Neural crest cell (in vitro differentiated cells): ENCODE results near the gene RCE1. TPM values are rescaled to one million over a fixed set of nuclear protein-coding genes. Genes with fewer than 3 reads are reported as not detected.

Experiments
- DNase-seq: peaks from one replicate; pipeline ENCODE4 v3.0.0; 2021; ENCODE audit warnings: low read depth, mixed read lengths, low spot score
- H3K27ac Mint-ChIP-seq: one replicate; pipeline ENCODE4 v1.8.0; 2021; ENCODE audit warnings: mild to moderate bottlenecking, mixed read lengths; ENCODE audit not compliant: unreplicated experiment
- H3K27me3 Mint-ChIP-seq: 2 replicates; pipeline ENCODE4 v1.8.0; 2021; ENCODE audit warnings: low read depth, mild to moderate bottlenecking, mixed read lengths
- H3K36me3 Mint-ChIP-seq: 2 replicates; pipeline ENCODE4 v1.8.0; 2021; ENCODE audit warnings: low read depth, mild to moderate bottlenecking, mixed read lengths
- H3K4me1 Mint-ChIP-seq: 2 replicates; pipeline ENCODE4 v1.8.0; 2021; ENCODE audit warnings: mixed read lengths
- H3K4me3 Mint-ChIP-seq: one replicate; pipeline ENCODE4 v1.8.0; 2021; ENCODE audit warnings: mild to moderate bottlenecking, mixed read lengths
- H3K9me3 Mint-ChIP-seq: 2 replicates; pipeline ENCODE4 v1.8.0; 2021; ENCODE audit warnings: mixed read lengths
- total RNA-seq: library from RNA; stranded (reverse); gene quantifications from 2 replicates; pipeline ENCODE4 v1.2.1, GENCODE V29; 2021
- TF ChIP-seq, protein P1 (sequence below): fragments of 200-600 bp; sonication (generic); conservative IDR thresholded peaks from 2 replicates; pipeline ENCODE4 v1.5.0; 2021; ENCODE audit warnings: antibody characterized with exemption, mild to moderate bottlenecking

The RCE1 gene
- total RNA-seq, 1 donor from 2014 or later: 35.8 TPM

DNA sequence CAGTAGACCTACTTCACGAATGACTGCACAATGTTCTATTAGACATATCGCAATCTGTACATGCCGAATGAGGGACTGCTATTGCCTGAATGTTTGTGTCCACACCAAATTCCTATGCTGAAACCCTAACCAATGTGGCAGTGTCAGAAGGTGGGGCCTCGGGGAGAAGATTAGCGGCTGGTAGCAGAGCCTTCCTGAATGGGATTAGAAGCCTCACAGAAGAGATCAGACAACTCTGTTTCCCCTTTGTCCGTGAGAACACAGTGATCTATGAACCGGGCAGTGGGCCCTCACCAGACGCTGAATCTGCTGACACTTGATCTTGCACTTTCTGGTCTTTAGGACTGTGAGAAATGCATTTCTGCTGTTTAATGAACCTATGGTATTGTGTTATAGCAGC is 46.7 kb downstream of the RCE1 start:
- Mint-ChIP-seq H3K36me3 (no peaks in the 10 kb centered on the region), H3K9me3 (no peaks in the 10 kb centered on the region), H3K4me1 (peaks cover 30% of the 10 kb centered on the region), H3K27ac (no peak overlapping the region), H3K4me3 (no peak overlapping the region), H3K27me3 (no peaks in the 10 kb centered on the region)
- TF ChIP-seq, protein P1, sequence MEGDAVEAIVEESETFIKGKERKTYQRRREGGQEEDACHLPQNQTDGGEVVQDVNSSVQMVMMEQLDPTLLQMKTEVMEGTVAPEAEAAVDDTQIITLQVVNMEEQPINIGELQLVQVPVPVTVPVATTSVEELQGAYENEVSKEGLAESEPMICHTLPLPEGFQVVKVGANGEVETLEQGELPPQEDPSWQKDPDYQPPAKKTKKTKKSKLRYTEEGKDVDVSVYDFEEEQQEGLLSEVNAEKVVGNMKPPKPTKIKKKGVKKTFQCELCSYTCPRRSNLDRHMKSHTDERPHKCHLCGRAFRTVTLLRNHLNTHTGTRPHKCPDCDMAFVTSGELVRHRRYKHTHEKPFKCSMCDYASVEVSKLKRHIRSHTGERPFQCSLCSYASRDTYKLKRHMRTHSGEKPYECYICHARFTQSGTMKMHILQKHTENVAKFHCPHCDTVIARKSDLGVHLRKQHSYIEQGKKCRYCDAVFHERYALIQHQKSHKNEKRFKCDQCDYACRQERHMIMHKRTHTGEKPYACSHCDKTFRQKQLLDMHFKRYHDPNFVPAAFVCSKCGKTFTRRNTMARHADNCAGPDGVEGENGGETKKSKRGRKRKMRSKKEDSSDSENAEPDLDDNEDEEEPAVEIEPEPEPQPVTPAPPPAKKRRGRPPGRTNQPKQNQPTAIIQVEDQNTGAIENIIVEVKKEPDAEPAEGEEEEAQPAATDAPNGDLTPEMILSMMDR: no peak
- DNase-seq: no peak

DNA sequence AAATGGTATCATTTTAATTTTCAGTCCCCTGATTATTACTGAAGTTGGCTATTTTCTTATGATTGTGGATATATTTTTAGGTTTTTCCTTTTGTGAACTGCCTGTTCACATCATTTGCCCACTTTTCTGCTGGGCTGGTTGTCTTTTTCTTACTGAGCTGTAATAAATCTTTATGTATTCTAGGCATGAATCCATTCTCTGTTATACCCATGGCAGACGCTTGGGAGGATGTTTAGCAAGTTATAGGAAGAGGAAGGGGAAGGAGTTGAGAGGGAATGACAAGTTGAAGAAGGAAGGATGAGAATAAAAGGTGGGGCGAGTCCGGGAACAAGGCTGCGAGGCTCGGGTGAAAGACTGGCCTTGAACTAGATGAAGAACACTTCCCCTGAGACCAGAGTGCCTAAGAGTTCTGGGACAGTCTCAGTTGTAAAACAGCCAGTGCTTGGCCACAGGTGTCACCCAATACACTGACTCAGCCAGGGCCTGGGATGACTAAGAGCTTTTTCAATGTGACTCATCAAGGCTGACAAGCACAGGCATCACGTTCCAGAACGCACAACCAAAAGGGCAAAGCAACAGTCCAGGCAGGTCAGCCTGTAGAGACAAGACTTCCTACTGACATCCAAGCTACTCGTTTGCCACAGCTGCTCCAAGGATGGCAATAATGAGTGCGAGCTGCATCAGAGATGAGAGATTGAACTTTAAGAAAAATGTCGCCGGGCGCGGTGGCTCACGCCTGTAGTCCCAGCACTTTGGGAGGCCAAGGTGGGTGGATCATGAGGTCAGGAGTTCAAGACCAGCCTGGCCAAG is 48.8 kb downstream of the RCE1 start:
- TF ChIP-seq, protein P1: no peak
- no peaks in the 10 kb centered on the region for H3K27me3 Mint-ChIP-seq
- peaks cover 30% of the 10 kb centered on the region for H3K4me1 Mint-ChIP-seq
- no peak for DNase-seq
- no peaks in the 10 kb centered on the region for H3K9me3 Mint-ChIP-seq
- H3K36me3 Mint-ChIP-seq: no peaks in the 10 kb centered on the region
- H3K4me3 Mint-ChIP-seq: no peak overlapping the region
- H3K27ac Mint-ChIP-seq: no peak overlapping the region

DNA sequence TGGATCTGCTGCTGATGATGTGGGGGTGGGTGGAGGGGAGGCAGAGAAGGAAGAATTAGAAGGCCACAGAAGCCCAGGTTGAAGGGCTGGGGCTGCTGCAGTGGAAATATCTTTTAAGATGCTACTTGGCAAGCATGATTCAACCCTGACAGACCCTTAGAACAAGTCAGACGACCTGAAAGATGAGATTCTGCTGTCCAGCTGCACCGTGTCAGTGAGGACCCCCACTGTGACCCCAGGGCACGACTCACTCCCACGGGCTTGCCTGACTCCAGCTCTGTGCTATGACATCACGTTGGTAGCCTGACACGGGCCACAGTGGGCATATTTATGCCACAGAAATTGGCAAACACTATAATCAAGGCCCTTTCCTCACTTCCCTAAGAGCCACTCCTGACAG is 49.7 kb downstream of the RCE1 start:
- H3K9me3 Mint-ChIP-seq: no peaks in the 10 kb centered on the region
- H3K27me3 Mint-ChIP-seq: no peaks in the 10 kb centered on the region
- H3K4me3 Mint-ChIP-seq: no peak overlapping the region
- peaks cover 30% of the 10 kb centered on the region for H3K4me1 Mint-ChIP-seq
- no peaks in the 10 kb centered on the region for H3K36me3 Mint-ChIP-seq
- DNase-seq: no peak
- H3K27ac Mint-ChIP-seq: no peak overlapping the region
- TF ChIP-seq, protein P1: no peak

DNA sequence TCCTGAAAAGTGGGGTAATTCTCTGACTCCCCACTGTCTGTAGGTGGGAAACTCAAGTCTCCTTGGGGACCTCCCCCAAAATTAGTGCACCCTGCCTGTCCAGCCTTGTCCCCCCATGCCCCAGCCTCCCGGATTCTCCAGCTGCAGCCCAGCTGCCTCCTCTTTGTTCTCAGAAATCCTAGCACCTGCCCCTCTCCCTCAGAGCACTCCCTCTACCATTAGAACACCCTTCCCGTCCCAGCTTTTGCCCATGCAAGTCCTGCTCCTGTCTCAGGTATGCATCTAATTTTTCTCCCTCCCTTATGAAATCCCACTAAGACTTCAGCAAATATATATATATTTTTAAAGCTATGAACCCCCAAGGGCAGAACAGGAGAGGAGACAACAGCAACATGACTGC is 50.9 kb downstream of the RCE1 start:
- no peak for DNase-seq
- Mint-ChIP-seq H3K27me3 (no peaks in the 10 kb centered on the region), H3K27ac (peak overlapping the region; percentile 75), H3K4me1 (peaks cover 30% of the 10 kb centered on the region), H3K4me3 (no peak overlapping the region), H3K36me3 (no peaks in the 10 kb centered on the region), H3K9me3 (no peaks in the 10 kb centered on the region)
- TF ChIP-seq, protein P1: no peak

Other genes with a start within 250 kb of the RCE1 start
- gene RBM14, start 226.8 kb upstream of the RCE1 start, total RNA-seq: 157 and 160 TPM in 2 replicates
- 268 and 269 TPM in 2 replicates for gene RBM4, start 204.7 kb upstream of the RCE1 start, total RNA-seq
- 57.0 and 61.9 TPM in 2 replicates for gene RBM4B, start 165.6 kb upstream of the RCE1 start, total RNA-seq
- 34.1 and 43.6 TPM in 2 replicates for gene SPTBN2, start 114.2 kb upstream of the RCE1 start, total RNA-seq
- 36.2 and 37.2 TPM in 2 replicates for gene LRFN4, start 13.6 kb downstream of the RCE1 start, total RNA-seq
- 51.9 and 53.6 TPM in 2 replicates for gene PC, start 114.9 kb downstream of the RCE1 start, total RNA-seq
- gene C11orf86, start 131.9 kb downstream of the RCE1 start, total RNA-seq: not detected in 2 replicates
- 0.44 and 0.48 TPM in 2 replicates for gene SYT12, start 179.7 kb downstream of the RCE1 start, total RNA-seq
- 1.7 and 2.1 TPM in 2 replicates for gene RHOD, start 213.4 kb downstream of the RCE1 start, total RNA-seq